Endometrial microvascular endothelial cells (primary cell): ENCODE data around the gene LIN52. TPM values are rescaled to one million over a fixed set of nuclear protein-coding genes. Genes with fewer than 3 reads are reported as not detected.

Source experiments
- in situ Hi-C: cut with HindIII; loops from 2 replicates; pipeline ENCODE4 v1.10.0; 2017; ENCODE audit warnings: low sequenced_read_pairs, low pct_unique_long_range_greater_than_20kb; ENCODE audit errors: inconsistent ontology term
- total RNA-seq: library from RNA; depleted of rRNA; stranded (reverse); fragments of >200 nt; gene quantifications from one replicate; pipeline ENCODE4 v1.2.3, GENCODE V29; 2015; ENCODE audit errors: inconsistent ontology term

Gene LIN52
- total RNA-seq, 1 donor from 2014 or later = 8.0 TPM

DNA sequence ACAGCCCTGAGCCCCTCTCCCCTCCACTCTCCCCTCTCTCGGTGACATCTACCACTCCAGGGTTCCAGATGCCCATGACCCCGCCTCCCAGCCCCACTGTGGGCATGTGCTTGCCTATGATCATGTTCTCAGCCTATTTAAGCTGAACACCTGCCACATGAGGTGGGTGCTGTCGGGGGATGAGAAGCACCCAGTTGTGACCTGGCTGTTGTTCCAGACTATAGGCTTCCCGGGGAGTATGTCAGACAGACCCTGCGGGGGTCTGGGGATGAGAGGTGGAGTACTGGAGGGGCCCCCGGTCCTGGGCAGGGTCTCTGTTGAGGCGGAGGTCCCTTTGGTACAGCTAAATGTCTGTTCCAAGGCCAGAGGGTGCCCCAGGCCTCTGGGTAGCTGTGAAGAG lies 160.5 kb downstream of the LIN52 start:
- in situ Hi-C loops = no loop called here

DNA sequence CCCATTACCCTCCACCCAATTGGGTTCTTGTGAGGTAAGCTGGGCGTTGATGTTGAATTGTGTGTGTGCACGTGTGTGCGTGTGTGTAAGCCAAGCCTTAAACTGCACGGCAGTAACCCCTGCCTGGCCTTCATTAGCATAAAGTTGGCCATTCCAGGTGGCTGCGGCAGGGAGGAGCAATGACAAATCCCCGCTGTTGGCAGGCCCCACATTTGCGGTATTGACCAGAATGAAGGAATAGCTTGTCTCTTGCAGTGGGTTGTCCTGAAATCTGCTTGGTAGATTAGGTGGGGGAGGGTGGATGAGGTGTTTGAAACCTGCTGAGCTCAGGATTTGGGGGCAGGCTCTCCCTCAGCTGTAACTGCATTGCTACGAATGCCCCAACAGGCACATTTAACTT lies 161.8 kb downstream of the LIN52 start:
- in situ Hi-C loops = no loop called here

DNA sequence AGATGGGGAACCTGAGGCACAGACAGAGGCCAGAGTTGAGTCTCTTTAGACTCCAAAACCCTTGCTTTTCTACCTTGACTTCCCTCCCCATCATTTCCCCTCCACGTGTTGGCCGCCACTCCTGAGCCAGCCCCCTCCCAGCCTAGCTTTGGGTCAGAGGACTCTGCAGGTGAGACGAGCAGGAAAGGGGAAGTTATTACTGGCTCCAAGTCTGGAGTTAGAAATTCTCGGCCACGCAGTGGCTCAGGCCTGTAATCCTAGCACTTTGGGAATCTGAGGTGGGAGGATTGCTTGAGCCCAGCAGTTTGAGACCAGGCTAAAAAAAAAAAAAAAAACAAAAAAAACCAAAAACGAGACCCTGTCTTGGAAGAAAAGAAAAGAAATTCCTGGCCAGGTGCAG lies 163.3 kb downstream of the LIN52 start:
- in situ Hi-C loops = no loop called here

DNA sequence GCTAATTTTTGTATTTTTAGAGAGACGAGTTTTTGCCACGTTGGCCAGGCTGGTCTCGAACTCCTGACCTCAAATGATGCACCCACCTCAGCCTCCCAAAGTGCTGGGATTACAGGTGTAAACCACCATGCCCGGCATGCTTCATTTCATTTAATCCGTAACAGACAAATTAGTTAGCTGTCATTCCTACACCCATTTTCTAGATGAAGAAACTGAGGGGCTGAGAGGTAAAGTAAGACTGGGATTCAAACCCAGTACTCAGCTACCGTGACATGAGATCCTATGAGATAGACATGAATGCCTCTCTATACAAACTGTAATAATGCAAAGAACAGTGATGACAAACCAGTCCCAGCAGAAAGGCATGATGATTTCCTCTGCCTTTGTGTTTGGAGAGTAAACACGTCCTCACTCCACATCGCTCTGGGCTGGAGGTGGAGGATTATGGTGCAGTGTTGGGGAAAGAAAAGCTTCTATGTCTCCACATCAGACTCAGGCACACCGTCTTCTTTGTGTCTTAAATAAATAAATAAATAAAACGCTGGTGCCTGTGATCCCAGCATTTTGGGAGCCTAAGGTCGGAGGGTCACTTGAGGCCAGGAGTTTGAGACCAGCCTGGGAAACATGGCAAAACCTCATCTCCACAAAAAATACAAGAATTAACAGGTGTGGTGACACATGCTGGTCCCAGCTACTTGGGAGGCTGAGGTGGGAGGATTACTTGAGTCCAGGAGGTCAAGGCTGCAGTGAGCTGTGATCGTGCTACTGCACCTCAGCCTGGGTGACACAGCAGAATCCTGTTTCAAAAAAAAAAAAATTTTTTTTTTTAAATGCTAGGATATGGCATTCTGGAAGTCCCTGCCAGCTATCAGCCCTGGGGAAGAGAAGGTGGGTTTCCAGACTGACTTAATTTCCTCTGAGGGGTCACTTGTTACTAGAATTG lies 164.9 kb downstream of the LIN52 start:
- in situ Hi-C loops = no loop called here

Other genes starting within 250 kb of the LIN52 start
- gene PTGR2, start 233.1 kb upstream of the LIN52 start, total RNA-seq = 4.9 TPM
- gene ZNF410, start 198.1 kb upstream of the LIN52 start, total RNA-seq = 51.2 TPM
- 1.8 TPM for gene FAM161B, start 134.9 kb upstream of the LIN52 start, total RNA-seq
- gene COQ6, start 134.7 kb upstream of the LIN52 start, total RNA-seq = 16.4 TPM
- gene ENTPD5, start 65.7 kb upstream of the LIN52 start, total RNA-seq = 17.7 TPM
- gene BBOF1, start 65.6 kb upstream of the LIN52 start, total RNA-seq = 0.19 TPM
- gene ALDH6A1, start 503 bp upstream of the LIN52 start, total RNA-seq = 8.4 TPM
- not detected for gene VSX2, start 154.5 kb downstream of the LIN52 start, total RNA-seq
- gene ABCD4, start 218.0 kb downstream of the LIN52 start, total RNA-seq = 42.4 TPM